ENCODE measurements around the gene UNC5C. TPM values are rescaled to one million over a fixed set of nuclear protein-coding genes. Genes with fewer than 3 reads are reported as not detected.

UNC5C gene
- total RNA-seq, 1 donor from 2014 or later = not detected

DNA sequence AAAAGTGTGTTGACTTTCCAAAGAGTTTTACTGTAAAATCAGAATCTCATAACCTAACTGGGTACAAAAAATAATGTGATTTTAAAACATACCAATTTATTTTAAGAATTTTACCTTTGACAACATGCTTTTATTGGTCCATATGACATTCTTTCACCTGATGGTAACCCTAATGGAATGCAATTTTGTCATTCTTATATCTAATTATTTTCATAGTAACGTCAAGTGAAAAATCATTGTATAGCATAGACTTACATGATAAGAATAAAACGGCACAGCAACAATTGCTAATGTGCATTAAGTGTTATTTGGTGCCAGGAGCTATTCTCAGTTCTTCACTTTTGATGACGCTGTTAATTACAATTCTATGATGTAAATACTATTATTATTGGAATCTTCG is 13.6 kb downstream of the UNC5C start:
- TF ChIP-seq CTCF (IDR thresholded peaks at IDR 0.05) = no peak
- intact Hi-C loops (cut with micrococcal nuclease) = no loop called here
- Mint-ChIP-seq H3K27ac (no peak overlapping the region), H3K9me3 (no peaks in the 10 kb centered on the region), H3K4me3 (no peak overlapping the region), H3K36me3 (ENCODE audit: low read depth) (no peaks in the 10 kb centered on the region), H3K27me3 (no peaks in the 10 kb centered on the region), H3K4me1 (no peaks in the 10 kb centered on the region)
- ChIA-PET CTCF (no interaction called here), POLR2A (no interaction called here)
- ATAC-seq (ENCODE audit: low read depth) = no peak
- no peak for DNase-seq

DNA sequence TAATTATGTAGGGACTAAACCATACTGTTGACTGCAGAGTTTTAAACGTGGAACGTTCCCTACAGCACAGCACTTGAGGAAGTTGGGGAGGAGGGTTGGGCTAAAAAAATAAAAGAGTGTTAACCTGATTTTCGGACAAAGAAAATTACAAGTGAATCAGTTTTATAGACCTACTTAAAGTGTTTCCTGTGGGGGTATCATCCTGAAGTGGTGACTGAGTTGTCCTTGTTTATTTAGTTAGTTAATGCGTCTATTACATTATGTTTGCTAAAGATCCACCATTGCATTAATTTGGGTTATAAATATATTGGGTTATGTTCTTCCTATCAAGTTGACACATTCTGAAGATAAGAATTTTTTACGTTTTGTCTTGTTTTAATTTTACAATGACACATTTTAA is 14.7 kb downstream of the UNC5C start:
- no peak for DNase-seq
- no peak for ATAC-seq (ENCODE audit: low read depth)
- TF ChIP-seq CTCF (IDR thresholded peaks at IDR 0.05) = no peak
- Mint-ChIP-seq H3K36me3 (ENCODE audit: low read depth) (no peaks in the 10 kb centered on the region), H3K27ac (no peak overlapping the region), H3K4me3 (no peak overlapping the region), H3K9me3 (no peaks in the 10 kb centered on the region), H3K4me1 (no peaks in the 10 kb centered on the region), H3K27me3 (no peaks in the 10 kb centered on the region)
- ChIA-PET CTCF (no interaction called here), POLR2A (no interaction called here)
- intact Hi-C loops (cut with micrococcal nuclease) = no loop called here

DNA sequence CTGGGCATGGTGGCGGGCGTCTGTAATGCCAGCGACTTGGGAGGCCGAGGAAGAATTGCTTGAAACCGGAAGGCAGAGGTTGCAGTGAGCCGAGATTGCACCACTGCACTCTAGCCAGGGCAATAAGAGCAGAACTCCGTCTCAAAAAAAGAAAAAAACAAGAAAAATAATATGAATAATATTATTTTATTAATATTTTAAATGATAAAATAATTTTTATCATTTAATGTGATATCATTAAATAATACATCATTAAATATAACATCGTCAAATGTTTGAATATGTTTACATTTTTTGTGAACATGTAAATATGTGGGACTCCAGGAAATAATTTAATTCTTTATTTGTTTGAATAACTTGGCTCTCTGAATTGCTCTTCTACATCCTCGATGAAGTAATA is 15.5 kb downstream of the UNC5C start:
- CTCF ChIA-PET = no interaction called here
- intact Hi-C loops (cut with micrococcal nuclease) = no loop called here
- Mint-ChIP-seq H3K4me3 (no peak overlapping the region), H3K9me3 (no peaks in the 10 kb centered on the region), H3K36me3 (ENCODE audit: low read depth) (no peaks in the 10 kb centered on the region), H3K27me3 (no peaks in the 10 kb centered on the region), H3K4me1 (no peaks in the 10 kb centered on the region), H3K27ac (no peak overlapping the region)
- ATAC-seq (ENCODE audit: low read depth) (no peak), DNase-seq (no peak)
- TF ChIP-seq CTCF (IDR thresholded peaks at IDR 0.05) = no peak
- POLR2A ChIA-PET = no interaction called here

DNA sequence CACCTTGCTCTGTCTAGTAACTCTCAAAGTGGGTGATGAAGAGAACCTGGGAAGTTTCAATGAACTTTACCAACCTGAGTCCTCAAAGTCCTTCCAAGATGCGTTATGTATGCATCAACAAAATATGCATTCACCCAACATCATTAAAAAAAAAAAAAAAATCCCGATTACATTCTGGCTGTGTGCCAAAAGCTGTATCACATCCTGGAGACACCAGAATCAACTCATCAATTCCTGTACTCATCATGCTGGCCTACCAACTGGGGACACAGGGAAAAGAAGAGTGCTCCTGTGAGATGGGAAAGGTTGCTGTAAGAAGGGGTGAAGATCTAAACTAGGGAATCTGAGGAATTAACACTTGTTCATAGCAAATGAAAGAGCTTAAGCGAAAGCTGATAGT is 16.5 kb downstream of the UNC5C start:
- CTCF ChIA-PET = no interaction called here
- TF ChIP-seq CTCF (IDR thresholded peaks at IDR 0.05) = no peak
- no peak overlapping the region for H3K27ac Mint-ChIP-seq

GRCh38 chr4:95531141-95531540 is 17.6 kb downstream of the UNC5C start:
- TF ChIP-seq CTCF (IDR thresholded peaks at IDR 0.05) = no peak
- Mint-ChIP-seq H3K4me3 (no peak overlapping the region), H3K27ac (no peak overlapping the region), H3K4me1 (no peaks in the 10 kb centered on the region), H3K36me3 (ENCODE audit: low read depth) (no peaks in the 10 kb centered on the region), H3K27me3 (no peaks in the 10 kb centered on the region), H3K9me3 (no peaks in the 10 kb centered on the region)
- ATAC-seq (ENCODE audit: low read depth) (no peak), DNase-seq (no peak)
- intact Hi-C loops (cut with micrococcal nuclease) = no loop called here
- ChIA-PET CTCF (no interaction called here), POLR2A (no interaction called here)

More for the DNA sequence above, 16.5 kb downstream of the UNC5C start:
- no peak for ATAC-seq (ENCODE audit: low read depth)
- POLR2A ChIA-PET = no interaction called here
- H3K4me1 Mint-ChIP-seq = no peaks in the 10 kb centered on the region
- no peak for DNase-seq
- no peak overlapping the region for H3K4me3 Mint-ChIP-seq
- no peaks in the 10 kb centered on the region for H3K27me3 Mint-ChIP-seq
- no peaks in the 10 kb centered on the region for H3K9me3 Mint-ChIP-seq
- intact Hi-C loops (cut with micrococcal nuclease) = no loop called here
- H3K36me3 Mint-ChIP-seq (ENCODE audit: low read depth) = no peaks in the 10 kb centered on the region

Measured in activated B cell treated with CpG ODN at 0.5 μM for 24 hours (primary cell).